Esophagus muscularis mucosa (tissue), 3 donors: ENCODE results near the gene DPF3.

Source experiments
- CTCF ChIP-seq, 3 experiments: fragments of 200-600 bp in 2 of 3; fragments of 450-650 bp in 1 of 3; sonication (generic) in 2 of 3; IDR thresholded peaks; one replicate each; pipeline ENCODE4 v1.5.1; 2017 to 2019; ENCODE audit warnings: antibody characterized with exemption in 3 of 3, mild to moderate bottlenecking in 2 of 3, moderate library complexity in 1 of 3
- POLR2A ChIP-seq: fragments of 450-650 bp; IDR thresholded peaks from one replicate; pipeline ENCODE4 v1.6.1; 2017; ENCODE audit warnings: antibody characterized with exemption, moderate library complexity, mild to moderate bottlenecking, low read depth
- POLR2AphosphoS5 ChIP-seq, 2 donors: sonication (generic); formaldehyde crosslinking; IDR thresholded peaks; one replicate each; pipeline ENCODE4 v1.6.1; 2017; ENCODE audit warnings: antibody characterized with exemption in 2 of 2

GRCh38 chr14:72613975-72614319, 280.0 kb downstream of the DPF3 start:
- TF ChIP-seq CTCF (IDR thresholded peaks at IDR 0.05) (no peak), POLR2A (no peak), POLR2AphosphoS5 (IDR thresholded peaks at IDR 0.05) (no peak)
